NCI-H526 treated with DMSO at 0.1 percent for 48 hours (cell line): ENCODE measurements around the gene CES4A.

Source experiments
- DNase-seq: peaks from one replicate; lab custom pipeline; 2025; lab: John Stamatoyannopoulos, UW

Gene CES4A

DNA sequence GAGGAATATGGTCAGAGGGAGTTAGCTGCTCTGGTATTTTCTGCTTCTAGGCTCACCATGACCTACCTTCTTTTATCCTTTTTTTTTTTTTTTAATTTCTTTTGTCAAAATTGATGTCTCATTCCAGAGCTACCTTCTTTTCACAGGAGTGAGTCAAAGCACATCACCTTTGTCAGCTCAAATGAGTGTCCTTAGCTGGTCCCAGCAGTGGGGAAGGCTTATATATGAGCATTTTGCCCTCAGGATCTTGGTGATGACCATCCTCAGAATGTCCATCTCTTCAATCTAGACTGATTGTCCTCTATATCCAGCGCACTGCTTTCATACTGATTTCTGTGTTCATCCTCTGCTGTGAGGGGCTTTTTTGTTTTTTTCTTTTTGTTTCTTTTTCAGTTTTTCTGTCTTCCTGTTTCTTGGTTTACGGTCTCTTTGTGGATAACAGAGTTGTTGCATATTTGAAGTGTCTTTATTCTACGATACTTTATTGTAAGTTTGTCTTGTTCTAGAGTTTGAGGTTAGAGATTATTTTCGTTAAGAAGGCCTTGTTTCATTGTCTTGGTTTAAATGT lies 65.5 kb downstream of the CES4A start:
- no peak for DNase-seq

DNA sequence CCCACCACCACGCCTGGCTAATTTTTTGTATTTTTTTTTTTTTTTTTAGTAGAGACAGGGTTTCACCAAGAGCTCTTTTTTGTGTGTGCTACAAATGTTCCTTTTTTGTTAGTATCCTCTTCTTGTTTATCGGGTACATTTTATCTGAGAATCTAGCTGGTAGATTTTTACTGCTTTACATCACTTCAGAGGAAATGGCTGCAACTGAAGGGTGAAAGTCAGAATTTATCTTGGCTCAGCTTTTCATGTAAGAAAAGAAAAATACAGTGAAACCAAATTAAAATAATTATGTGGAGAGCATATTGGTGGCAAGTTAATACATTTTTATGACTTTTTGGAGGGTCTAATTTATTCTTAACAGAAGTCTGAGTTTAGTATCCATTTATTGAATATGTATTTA lies 66.5 kb downstream of the CES4A start:
- DNase-seq = no peak

DNA sequence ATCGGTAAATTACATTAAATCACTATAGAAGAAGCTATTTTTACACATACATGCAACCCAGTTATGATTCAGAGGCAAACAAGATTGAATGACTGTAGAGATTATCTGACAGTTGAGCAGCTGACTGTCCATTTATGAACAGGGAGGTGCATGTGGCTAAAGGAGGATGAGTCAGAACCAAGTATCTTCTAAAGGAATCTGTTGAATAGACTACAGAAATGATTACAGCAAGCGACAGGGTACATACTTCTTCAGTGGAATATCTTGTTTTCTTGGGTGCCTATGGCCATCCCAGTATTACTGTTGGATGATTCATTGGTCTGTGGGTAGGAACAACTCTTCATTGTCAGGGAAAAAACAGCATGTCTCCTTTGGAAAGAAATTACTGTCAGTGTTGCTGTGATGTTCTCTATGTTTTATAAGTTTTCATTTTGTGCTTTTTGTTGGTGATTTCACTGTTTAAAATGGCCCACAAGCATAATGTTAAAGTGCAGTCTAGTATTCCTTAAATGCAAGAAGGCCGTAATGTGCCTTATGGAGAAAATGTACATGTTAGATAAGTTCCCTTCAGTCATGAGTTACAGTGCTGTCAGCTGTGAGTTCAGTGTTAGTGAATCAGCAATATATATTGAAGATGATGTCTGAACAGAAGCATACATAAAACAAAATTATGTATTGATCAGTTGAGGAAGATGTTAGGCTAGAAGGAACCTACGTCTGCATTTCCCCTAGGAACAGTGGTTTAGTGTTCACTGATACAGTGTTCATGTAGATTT lies 67.5 kb downstream of the CES4A start:
- no peak for DNase-seq
